HCT116 (cell line): ENCODE results near the gene MYPN. TPM values are rescaled to one million over a fixed set of nuclear protein-coding genes. Genes with fewer than 3 reads are reported as not detected.

Experiments used
- ATAC-seq: fragments of 200-7000 bp; cut with Tn5 transposase; 2 replicates; pipeline ENCODE4 v1.9.1; 2020; ENCODE audit warnings: mild to moderate bottlenecking, moderate library complexity
- BruUV-seq: library from RNA; stranded (reverse); fragments of 400-500 nt; replicated peaks from 2 replicates; lab custom pipeline; 2021; lab: Mats Ljungman, UMichigan
- CTCF ChIA-PET: fragments of 300-600 bp; sonication (Branson Sonifier 250); formaldehyde crosslinking; loops from one replicate; lab custom pipeline; 2021; ENCODE audit warnings: antibody characterized with exemption; lab: Charles Lee
- POLR2A ChIA-PET: fragments of 300-600, 350-600 bp; sonication (Branson Sonifier 250); formaldehyde crosslinking; loops from one replicate; lab custom pipeline; 2021; ENCODE audit warnings: antibody characterized with exemption; lab: Charles Lee
- RAD21 ChIA-PET, 2 experiments: fragments of 300-600 bp; sonication (Branson Sonifier 250); formaldehyde crosslinking; loops; one replicate each; lab custom pipeline; 2023; ENCODE audit warnings: low total read pairs in 2 of 2; ENCODE audit not compliant: uncharacterized antibody in 2 of 2, unreplicated experiment in 2 of 2, low non-redundant PET in 1 of 2; lab: Charles Lee
- DNase-seq: peaks from one replicate; pipeline ENCODE4 v3.0.0-alpha.2; 2010; ENCODE audit warnings: low read depth, low spot score
- H2AFZ ChIP-seq: fragments of 200-600 bp; shearing (Covaris generic), sonication (generic); 2 replicates; pipeline ENCODE4 v1.6.1; 2017; ENCODE audit warnings: low read depth, mixed run types, mixed read lengths, antibody characterized with exemption, low read length; ENCODE audit not compliant: poor library complexity, severe bottlenecking
- H3K27ac ChIP-seq: 2 replicates; pipeline ENCODE4 v1.5.1; 2012; ENCODE audit warnings: low read depth, low read length
- H3K27me3 ChIP-seq: fragments of 200-600 bp; sonication (generic); 2 replicates; pipeline ENCODE4 v1.6.1; 2016; ENCODE audit warnings: mixed run types, low read length, mixed read lengths; ENCODE audit not compliant: insufficient read depth
- H3K36me3 ChIP-seq, 2 experiments: fragments of 200-500 bp in 1 of 2; fragments of 200-600 bp in 1 of 2; sonication (Bioruptor generic) in 1 of 2; sonication (generic) in 1 of 2; 2 replicates each; pipeline versions ENCODE4 v1.5.1 to v1.6.1; 2014 to 2016; ENCODE audit warnings: low read length in 2 of 2, inconsistent platforms in 1 of 2, mixed read lengths in 1 of 2, mixed run types in 1 of 2; ENCODE audit not compliant: insufficient read depth in 2 of 2, control insufficient read depth in 1 of 2
- H3K4me1 ChIP-seq, 2 experiments: fragments of 200-600 bp in 1 of 2; sonication (generic) in 1 of 2; 2 replicates each; pipeline versions ENCODE4 v1.5.1 to v1.6.1; 2012 to 2017; ENCODE audit warnings: low read length in 2 of 2, inconsistent platforms in 1 of 2, mild to moderate bottlenecking in 1 of 2, mixed read lengths in 1 of 2, mixed run types in 1 of 2, moderate library complexity in 1 of 2; ENCODE audit not compliant: insufficient read depth in 2 of 2, control insufficient read depth in 1 of 2
- H3K4me2 ChIP-seq: fragments of 200-600 bp; sonication (generic); 2 replicates; pipeline ENCODE4 v1.6.1; 2017; ENCODE audit warnings: mixed run types, low read length, mixed read lengths
- H3K4me3 ChIP-seq, 2 experiments: fragments of 200-600 bp in 1 of 2; sonication (generic) in 1 of 2; replicated peaks in 1 of 2; 2 replicates each; pipeline ENCODE4 v1.5.1; 2011 to 2016; ENCODE audit warnings: low read length in 2 of 2, control low read depth in 1 of 2, low read depth in 1 of 2, mild to moderate bottlenecking in 1 of 2, mixed read lengths in 1 of 2, mixed run types in 1 of 2
- H3K79me2 ChIP-seq: fragments of 200-600 bp; sonication (generic); 2 replicates; pipeline ENCODE4 v1.6.1; 2017; ENCODE audit warnings: mild to moderate bottlenecking, mixed run types, low read length, moderate library complexity, mixed read lengths; ENCODE audit not compliant: insufficient read depth
- H3K9ac ChIP-seq: fragments of 200-600 bp; sonication (generic); 2 replicates; pipeline ENCODE4 v1.6.1; 2016; ENCODE audit warnings: low read length, mixed read lengths
- H3K9me2 ChIP-seq: fragments of 200-600 bp; sonication (generic), shearing (Covaris generic); 2 replicates; pipeline ENCODE4 v1.6.1; 2017; ENCODE audit warnings: mixed run types, mild to moderate bottlenecking, moderate library complexity; ENCODE audit not compliant: insufficient read depth
- H3K9me3 ChIP-seq, 2 experiments: fragments of 200-500 bp in 1 of 2; fragments of 200-600 bp in 1 of 2; sonication (Bioruptor generic) in 1 of 2; sonication (generic) in 1 of 2; 2 replicates each; pipeline ENCODE4 v1.6.1; 2014 to 2017; ENCODE audit warnings: low read length in 2 of 2, mixed read lengths in 2 of 2, inconsistent platforms in 1 of 2, low read depth in 1 of 2, mild to moderate bottlenecking in 1 of 2, mixed run types in 1 of 2, moderate library complexity in 1 of 2; ENCODE audit not compliant: control insufficient read depth in 1 of 2, insufficient read depth in 1 of 2
- H4K20me1 ChIP-seq: fragments of 200-600 bp; sonication (generic), shearing (Covaris generic); 2 replicates; pipeline ENCODE4 v1.6.1; 2017; ENCODE audit warnings: mixed run types, mild to moderate bottlenecking, moderate library complexity; ENCODE audit not compliant: insufficient read depth
- CBX3 ChIP-seq: IDR thresholded peaks from 2 replicates; pipeline ENCODE4 v1.6.1; 2012; ENCODE audit warnings: low read depth
- CEBPB ChIP-seq: IDR thresholded peaks from 2 replicates; pipeline ENCODE4 v1.6.1; 2012; ENCODE audit warnings: low read depth
- EGR1 ChIP-seq: IDR thresholded peaks from 2 replicates; pipeline ENCODE4 v1.6.1; 2012; ENCODE audit warnings: low read depth
- EZH2phosphoT487 ChIP-seq: fragments of 200-600 bp; IDR thresholded peaks from 2 replicates; pipeline ENCODE4 v1.6.1; 2018; ENCODE audit warnings: antibody characterized with exemption, borderline replicate concordance
- JUND ChIP-seq: IDR thresholded peaks from 2 replicates; pipeline ENCODE4 v1.6.1; 2012
- POLR2A ChIP-seq: IDR thresholded peaks from 2 replicates; pipeline ENCODE4 v1.7.0; 2011; ENCODE audit warnings: borderline replicate concordance; ENCODE audit not compliant: insufficient read depth, insufficient read length; ENCODE audit errors: extremely low read depth
- POLR2AphosphoS5 ChIP-seq: IDR thresholded peaks from 2 replicates; pipeline ENCODE4 v1.6.1; 2011; ENCODE audit warnings: mild to moderate bottlenecking, low read depth, low read length, moderate library complexity
- RAD21 ChIP-seq: IDR thresholded peaks from 2 replicates; pipeline ENCODE4 v1.6.1; 2012; ENCODE audit warnings: low read depth, mild to moderate bottlenecking
- REST ChIP-seq: IDR thresholded peaks from 2 replicates; pipeline ENCODE4 v1.6.1; 2012; ENCODE audit warnings: low read depth
- SIN3A ChIP-seq: IDR thresholded peaks from 2 replicates; pipeline ENCODE4 v1.6.1; 2012; ENCODE audit warnings: low read depth
- SRF ChIP-seq: IDR thresholded peaks from 2 replicates; pipeline ENCODE4 v1.6.1; 2012; ENCODE audit warnings: low read depth
- YY1 ChIP-seq: IDR thresholded peaks from 2 replicates; pipeline ENCODE4 v1.6.1; 2011; ENCODE audit warnings: low read length, low read depth, moderate library complexity, mild to moderate bottlenecking; ENCODE audit not compliant: insufficient replicate concordance; ENCODE audit errors: extremely low read depth
- intact Hi-C: fragments of 100-400 bp; cut with micrococcal nuclease; formaldehyde crosslinking; loops from 2 replicates; pipeline ENCODE4 v1.10.0; 2022
- total RNA-seq: library from RNA; stranded (reverse); gene quantifications from one replicate; pipeline ENCODE4 v1.2.1, GENCODE V29; 2021; ENCODE audit not compliant: unreplicated experiment
- TF ChIP-seq, protein P1 (sequence below): IDR thresholded peaks from 2 replicates; pipeline ENCODE4 v1.6.1; 2011; ENCODE audit warnings: mild to moderate bottlenecking, low read length, moderate library complexity; ENCODE audit not compliant: insufficient replicate concordance; ENCODE audit errors: extremely low read depth

MYPN gene
- total RNA-seq, 1 experiment from 2014 or later = 0.34 TPM

DNA sequence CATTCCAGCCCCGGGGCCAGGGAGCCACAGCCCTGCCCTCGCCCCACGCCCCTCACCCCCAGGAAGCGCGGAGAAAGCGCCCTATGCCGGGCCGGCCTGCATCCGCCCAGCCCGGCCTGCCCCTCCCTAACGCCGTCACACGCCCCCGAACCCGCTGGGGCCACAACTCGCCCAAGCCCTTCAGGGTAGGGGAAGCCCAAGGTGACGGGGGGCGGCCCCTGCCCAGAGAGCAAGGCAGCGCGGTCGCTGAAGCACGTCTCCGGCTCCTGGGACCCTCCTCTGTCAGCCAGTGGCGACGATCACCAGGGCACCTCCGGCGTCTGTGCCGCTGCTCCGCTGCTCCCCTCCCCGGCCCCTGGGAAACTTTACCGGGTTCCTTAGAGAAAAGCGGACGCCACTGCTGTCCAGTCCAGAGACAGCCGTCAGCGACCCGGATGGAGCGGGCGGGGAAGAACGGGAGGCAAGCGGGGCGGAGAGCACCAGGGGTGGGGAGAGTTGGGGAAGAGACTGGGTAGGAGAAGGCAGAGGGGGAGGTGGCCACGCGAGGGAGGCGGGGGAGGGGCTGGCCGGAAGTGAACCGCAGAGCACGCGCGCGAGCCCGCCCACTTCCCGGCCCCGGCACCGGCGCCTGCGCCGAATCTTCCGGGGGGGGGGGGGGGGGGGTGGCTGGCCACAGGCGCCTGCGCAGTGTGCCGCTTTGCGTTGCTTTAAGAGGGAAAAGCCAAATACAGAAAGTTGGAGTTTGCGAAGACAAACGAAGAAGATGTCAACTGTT, 34.3 kb upstream of the MYPN start, which contains the start of gene HERC4 (continued):
- TF ChIP-seq REST = no peak
- TF ChIP-seq, all 23 proteins: peak for 8

GRCh38 chr10:68075550-68076004, 33.7 kb upstream of the MYPN start:
- Histone ChIP-seq H3K9ac (peak overlapping the region; percentile 96), H3K4me2 (peak overlapping the region; percentile 91), H3K27me3 (no peaks in the 10 kb centered on the region), H3K27ac (peak overlapping the region; percentile 2; the same call in 1 of the 2 replicates), H3K79me2 (peaks cover 46% of the 10 kb centered on the region), H3K4me3 (peak overlapping the region in 1 of 2 experiments; percentile 95; a peak in 3 of 4 replicates), H3K36me3 (peaks cover 2 to 4% of the 10 kb centered on the region in 2 experiments; a peak in 2 of 4 replicates), H3K9me2 (no peaks in the 10 kb centered on the region), H3K4me1 (peaks cover 9 to 17% of the 10 kb centered on the region in 2 experiments), H2AFZ (peak overlapping the region; percentile 90), H4K20me1 (no peaks in the 10 kb centered on the region), H3K9me3 (no peaks in the 10 kb centered on the region)
- no peak for TF ChIP-seq EGR1
- TF ChIP-seq SIN3A = no peak
- no peak for TF ChIP-seq EZH2phosphoT487
- no peak for TF ChIP-seq YY1
- no peak for TF ChIP-seq RAD21
- no peak for TF ChIP-seq JUND
- no peak for TF ChIP-seq POLR2AphosphoS5
- no peak for TF ChIP-seq REST
- no peak for TF ChIP-seq CBX3
- TF ChIP-seq CEBPB = no peak
- TF ChIP-seq SRF = no peak
- TF ChIP-seq POLR2A = no peak
- TF ChIP-seq, protein P1, sequence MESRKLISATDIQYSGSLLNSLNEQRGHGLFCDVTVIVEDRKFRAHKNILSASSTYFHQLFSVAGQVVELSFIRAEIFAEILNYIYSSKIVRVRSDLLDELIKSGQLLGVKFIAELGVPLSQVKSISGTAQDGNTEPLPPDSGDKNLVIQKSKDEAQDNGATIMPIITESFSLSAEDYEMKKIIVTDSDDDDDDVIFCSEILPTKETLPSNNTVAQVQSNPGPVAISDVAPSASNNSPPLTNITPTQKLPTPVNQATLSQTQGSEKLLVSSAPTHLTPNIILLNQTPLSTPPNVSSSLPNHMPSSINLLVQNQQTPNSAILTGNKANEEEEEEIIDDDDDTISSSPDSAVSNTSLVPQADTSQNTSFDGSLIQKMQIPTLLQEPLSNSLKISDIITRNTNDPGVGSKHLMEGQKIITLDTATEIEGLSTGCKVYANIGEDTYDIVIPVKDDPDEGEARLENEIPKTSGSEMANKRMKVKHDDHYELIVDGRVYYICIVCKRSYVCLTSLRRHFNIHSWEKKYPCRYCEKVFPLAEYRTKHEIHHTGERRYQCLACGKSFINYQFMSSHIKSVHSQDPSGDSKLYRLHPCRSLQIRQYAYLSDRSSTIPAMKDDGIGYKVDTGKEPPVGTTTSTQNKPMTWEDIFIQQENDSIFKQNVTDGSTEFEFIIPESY = no peak
- RAD21 ChIA-PET = no interaction called here
- ATAC-seq (no peak), DNase-seq (no peak)
- intact Hi-C loops = no loop called here
- TSS peak; percentile 95 for BruUV-seq
- POLR2A ChIA-PET = no interaction called here
- CTCF ChIA-PET = no interaction called here
